ENCODE measurements around the gene COMMD9. TPM values are rescaled to one million over a fixed set of nuclear protein-coding genes. Genes with fewer than 3 reads are reported as not detected.

COMMD9 gene
- total RNA-seq, 1 experiment from 2014 or later = 124 TPM

DNA sequence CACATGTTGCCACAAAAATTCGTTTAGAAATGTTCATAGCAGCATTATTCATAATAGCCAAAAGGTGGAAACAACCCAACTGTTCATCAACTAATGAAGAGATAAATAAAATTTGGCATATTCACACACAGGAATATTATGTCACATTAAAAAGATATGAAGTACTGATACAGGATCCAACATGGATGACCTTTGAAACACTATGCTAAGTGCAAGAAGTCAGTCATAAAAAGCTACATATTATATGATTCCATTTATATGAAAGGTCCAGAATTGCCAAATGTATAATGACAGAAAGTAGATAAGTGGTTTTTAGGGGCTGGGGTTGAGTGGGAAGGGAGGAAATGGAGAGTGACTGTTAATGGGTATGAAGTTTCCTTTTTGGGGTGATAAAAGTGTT is 15.8 kb upstream of the COMMD9 start:
- in situ Hi-C loops (cut with HindIII; ENCODE audit: low pct_unique_long_range_greater_than_20kb, low sequenced_read_pairs) = no loop called here
- DNase-seq (ENCODE audit: low read depth, low spot score) = no peak

DNA sequence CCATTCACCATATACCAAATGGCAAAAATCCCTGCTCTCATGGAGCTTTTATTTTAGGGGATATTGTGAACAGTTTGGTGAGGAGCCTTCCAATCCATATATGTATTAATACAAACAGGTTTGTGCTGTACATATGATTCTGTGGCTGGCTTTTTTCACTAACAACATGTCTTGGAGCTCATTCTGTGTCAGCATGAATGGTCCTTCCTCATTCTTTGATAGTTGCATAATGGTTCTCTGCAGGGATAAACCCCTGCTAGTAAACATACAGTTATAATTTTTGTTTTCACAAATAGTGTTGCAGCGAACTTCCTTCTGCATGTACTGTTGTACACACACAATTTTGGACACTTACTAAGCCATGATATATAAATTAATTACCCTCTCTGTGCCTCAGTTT is 15.1 kb upstream of the COMMD9 start:
- in situ Hi-C loops (cut with HindIII; ENCODE audit: low pct_unique_long_range_greater_than_20kb, low sequenced_read_pairs) = no loop called here
- DNase-seq (ENCODE audit: low read depth, low spot score) = no peak

DNA sequence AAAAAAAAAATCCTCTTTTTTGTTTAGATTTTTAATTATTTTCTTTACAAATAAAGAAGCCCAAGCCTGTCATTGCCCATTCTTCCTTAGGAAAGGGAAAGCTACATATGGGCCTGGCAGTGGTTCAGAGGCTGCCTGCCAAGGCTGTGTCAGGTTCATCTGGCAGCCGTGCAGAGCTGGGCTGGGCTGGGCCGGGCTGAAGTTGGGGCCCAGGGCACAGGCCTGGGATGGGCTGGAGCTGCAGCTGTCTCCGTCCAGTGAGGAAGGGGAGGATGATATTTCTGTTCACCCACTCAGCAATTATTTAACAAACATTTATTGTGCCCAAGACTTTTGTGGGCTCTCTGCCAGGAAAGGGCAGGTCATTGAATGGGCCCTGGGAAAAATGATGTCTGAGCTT is 11.4 kb upstream of the COMMD9 start:
- in situ Hi-C loops (cut with HindIII; ENCODE audit: low pct_unique_long_range_greater_than_20kb, low sequenced_read_pairs) = no loop called here

DNA sequence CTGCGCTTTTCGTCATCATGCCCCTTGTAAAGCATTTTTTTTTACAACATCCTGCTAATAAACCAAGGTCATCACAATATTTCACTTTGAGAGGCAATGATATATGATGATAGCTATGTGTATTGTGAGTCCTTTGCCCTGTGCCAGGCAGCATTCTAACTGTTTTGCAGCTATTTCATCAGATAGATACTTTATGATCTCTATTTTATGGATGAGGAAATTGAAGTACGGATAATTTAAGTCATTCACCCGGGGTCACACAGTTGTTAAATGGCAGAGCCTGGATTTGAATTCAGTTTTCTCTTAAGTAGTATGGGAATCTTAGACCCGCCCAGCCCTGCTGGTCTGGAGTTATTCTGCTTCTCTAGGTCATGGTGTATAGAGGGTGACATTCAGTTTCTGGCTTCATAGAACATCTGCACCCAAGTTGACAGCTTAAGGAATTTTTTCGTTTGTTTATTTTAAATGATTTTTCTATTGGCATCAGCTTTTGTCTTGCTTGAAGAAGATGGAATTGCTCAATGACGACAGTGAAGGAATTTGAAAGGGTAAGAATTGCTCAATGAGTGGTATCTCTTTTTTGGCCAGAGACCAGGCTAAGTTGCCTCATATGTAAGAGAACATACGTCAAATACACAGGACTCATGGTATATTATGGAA is 7.8 kb upstream of the COMMD9 start:
- in situ Hi-C loops (cut with HindIII; ENCODE audit: low pct_unique_long_range_greater_than_20kb, low sequenced_read_pairs) = loop anchor here (5.0 to 10.0 kb wide), 2 partner anchors 45 to 188 kb away; no protein-coding TSS in a partner anchor
- DNase-seq (ENCODE audit: low read depth, low spot score) = no peak

More for the DNA sequence above, 11.4 kb upstream of the COMMD9 start:
- DNase-seq (ENCODE audit: low read depth, low spot score) = no peak

DNA sequence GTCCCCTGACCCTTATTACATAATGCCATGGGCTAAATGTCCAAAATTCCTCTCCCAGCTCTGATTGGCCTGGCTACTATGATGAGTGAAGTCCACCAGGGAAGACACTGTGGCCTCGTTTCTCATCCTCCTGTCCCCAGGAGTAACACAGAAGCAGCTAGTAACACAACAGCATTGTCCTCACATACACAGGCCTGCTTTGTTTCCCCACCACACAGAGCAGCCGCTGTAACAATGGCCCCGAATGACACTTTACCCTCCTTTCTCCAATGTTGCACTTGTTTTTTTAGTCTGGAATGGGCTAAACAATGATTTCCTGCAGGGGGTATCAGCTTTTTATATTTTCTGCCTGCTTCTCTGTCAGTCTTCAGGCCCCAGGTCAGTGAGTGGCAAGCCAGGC is 6.7 kb upstream of the COMMD9 start, which contains the start of gene PRR5L:
Gene PRR5L, plus strand, starts transcription at position 363 of the 400 bp plus-strand sequence. CDS start 104,834 bp downstream, outside the sequence.
- DNase-seq (ENCODE audit: low read depth, low spot score) = peak; percentile 8
- in situ Hi-C loops (cut with HindIII; ENCODE audit: low pct_unique_long_range_greater_than_20kb, low sequenced_read_pairs) = loop anchor here (5.0 to 10.0 kb wide), 2 partner anchors 46 to 189 kb away; no protein-coding TSS in a partner anchor

DNA sequence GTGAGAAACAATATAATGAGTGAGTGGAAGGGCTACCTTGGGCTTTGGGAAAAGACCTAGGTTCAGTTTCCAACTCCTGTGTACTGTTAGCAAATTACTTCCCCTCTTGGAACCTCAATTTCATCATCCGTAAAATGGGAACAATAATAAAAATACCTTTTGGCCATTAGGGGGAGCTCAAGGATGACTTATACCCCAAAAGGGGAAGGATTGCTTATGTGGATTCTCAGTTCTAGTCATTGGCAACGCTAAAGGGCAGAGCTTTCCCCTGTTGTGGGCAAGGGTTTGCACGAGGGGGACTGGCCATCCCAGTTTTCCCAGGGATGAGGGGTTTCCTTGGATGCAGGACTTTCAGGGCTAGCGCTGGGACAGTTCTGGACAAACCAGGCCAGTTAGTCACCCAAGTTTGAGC is 3.1 kb upstream of the COMMD9 start:
- in situ Hi-C loops (cut with HindIII; ENCODE audit: low pct_unique_long_range_greater_than_20kb, low sequenced_read_pairs) = loop anchor here (10.0 kb wide), 1 partner anchor 192 kb away; no protein-coding TSS in a partner anchor
- peak; percentile 67 for DNase-seq (ENCODE audit: low read depth, low spot score)

DNA sequence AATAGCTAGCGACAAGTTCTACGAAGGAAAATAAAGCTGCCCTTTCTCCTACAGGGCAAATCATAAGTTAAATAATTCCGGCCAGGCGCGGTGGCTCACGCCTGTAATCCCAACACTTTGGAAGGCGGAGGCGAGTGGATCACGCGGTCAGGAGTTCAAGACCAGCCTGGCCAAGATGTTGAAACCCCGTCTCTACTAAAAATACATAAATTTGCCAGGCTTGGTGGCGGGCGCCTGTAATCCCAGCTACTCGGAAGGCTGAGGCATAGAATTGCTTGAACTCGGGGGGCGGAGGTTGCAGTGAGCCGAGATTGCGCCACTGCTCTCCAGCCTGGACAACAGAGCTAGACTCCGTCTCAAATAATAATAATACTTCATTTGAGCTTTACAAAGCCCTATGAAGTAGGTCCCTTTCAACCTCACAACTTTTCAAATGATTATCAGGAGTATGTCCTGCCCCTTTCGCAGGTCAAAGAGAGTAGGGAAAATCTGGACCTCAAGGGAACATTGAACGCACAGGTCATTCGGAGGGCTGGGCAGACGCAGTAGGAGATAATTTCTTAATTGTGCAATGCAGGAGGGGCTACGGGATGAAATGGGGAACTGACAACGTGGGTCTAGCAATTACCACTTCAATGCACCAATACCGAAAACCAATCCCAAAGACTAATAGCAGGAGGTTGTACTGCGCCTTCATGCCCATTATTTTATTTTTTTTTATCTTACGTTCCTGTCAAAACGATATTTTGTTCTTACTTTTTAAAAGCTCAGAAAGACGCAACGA is 590 bp downstream of the COMMD9 start:
- peak; percentile 20 for DNase-seq (ENCODE audit: low read depth, low spot score)
- in situ Hi-C loops (cut with HindIII; ENCODE audit: low pct_unique_long_range_greater_than_20kb, low sequenced_read_pairs) = no loop called here

DNA sequence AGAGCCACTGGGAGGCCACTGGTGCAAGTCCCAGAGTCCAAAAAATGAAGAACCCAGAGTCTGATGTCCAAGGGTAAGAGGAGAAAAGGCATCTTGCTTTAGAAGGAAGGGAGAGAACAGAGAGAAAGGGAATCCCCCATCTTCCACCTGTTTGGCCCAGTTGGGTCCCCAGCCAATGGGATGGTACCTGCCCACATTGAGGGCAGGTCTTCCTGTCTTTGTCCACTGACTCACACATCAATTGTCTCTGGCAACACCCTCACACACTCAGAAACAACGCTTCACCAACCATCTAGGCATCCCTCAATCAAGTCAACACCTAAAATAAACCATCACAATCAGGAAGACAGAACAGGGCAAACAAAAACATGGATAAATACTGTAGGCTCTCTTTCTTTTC is 6.3 kb downstream of the COMMD9 start:
- in situ Hi-C loops (cut with HindIII; ENCODE audit: low pct_unique_long_range_greater_than_20kb, low sequenced_read_pairs) = no loop called here
- no peak for DNase-seq (ENCODE audit: low read depth, low spot score)

DNA sequence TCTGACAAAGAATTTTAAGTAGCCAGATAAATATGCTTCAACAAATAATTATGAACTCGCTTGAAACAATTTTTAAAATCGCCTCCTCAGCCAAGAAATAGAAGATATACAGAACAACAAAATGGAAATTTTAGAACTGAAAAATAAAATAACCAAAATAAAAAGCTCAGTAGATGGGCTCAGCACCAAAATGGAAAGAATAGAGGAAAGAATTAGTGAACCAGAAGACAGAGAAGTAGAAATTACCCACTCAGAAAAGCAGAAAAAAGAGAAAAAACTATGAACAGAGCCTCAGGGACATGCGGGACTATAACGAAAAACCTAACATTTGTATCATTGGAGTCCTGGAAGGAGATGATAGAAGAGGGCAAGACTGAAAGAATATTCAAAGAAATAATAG is 7.4 kb downstream of the COMMD9 start:
- in situ Hi-C loops (cut with HindIII; ENCODE audit: low pct_unique_long_range_greater_than_20kb, low sequenced_read_pairs) = no loop called here
- no peak for DNase-seq (ENCODE audit: low read depth, low spot score)

DNA sequence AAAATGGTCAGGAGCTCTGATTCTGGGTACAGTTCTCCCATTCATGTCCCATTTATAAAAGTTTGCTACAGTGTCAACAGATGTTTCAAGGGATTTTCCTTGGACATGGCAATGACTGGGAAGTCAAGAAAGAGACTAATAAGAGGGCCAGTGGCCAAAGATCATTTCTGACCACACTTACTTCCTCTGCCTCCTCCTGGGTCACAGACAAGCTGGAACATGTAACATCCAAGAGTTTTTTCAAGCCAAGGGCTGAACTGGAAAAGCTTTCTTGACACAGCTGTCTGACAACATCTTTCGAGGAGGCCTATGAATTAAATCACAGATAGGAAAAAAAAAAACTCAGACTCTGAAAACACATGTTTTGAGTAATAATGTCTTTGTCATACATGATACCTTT is 8.7 kb downstream of the COMMD9 start:
- no peak for DNase-seq (ENCODE audit: low read depth, low spot score)
- in situ Hi-C loops (cut with HindIII; ENCODE audit: low pct_unique_long_range_greater_than_20kb, low sequenced_read_pairs) = no loop called here

DNA sequence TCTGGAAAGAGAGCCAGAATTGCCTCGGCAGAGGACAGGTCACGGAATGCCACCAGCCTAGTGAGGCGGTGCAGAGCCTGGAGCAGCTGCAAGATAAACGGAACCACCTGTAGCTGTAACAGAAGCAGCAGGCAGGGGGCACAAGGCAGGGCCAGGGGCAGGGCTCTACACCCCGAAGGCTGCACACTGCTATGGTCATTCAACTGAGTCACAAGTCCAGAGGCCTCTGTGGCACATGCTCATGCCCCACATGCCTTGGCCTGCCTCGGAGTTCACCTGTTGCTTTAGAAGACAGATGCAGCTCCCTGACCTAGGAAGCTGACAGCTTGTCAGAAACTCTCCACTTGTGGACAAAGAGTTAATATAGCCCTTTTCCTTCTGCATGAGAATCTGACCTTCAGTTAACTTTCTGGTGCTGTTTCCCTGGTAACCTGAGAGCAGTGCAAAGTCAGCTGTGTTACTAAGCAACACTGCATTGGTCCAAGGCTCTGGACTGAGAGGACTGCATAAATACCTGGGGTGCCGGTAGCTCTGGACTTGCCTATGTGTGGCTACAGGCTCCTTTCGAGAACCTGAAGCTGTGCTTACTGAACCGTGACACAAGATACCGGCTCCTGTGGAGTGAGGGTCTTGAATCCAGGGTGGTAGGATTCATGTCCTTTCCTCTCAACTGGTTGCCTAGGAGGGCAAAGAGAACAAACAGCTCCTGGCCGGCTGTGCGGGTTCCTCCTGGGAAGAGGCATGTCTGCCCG is 10.5 kb downstream of the COMMD9 start:
- no peak for DNase-seq (ENCODE audit: low read depth, low spot score)
- in situ Hi-C loops (cut with HindIII; ENCODE audit: low pct_unique_long_range_greater_than_20kb, low sequenced_read_pairs) = no loop called here

DNA sequence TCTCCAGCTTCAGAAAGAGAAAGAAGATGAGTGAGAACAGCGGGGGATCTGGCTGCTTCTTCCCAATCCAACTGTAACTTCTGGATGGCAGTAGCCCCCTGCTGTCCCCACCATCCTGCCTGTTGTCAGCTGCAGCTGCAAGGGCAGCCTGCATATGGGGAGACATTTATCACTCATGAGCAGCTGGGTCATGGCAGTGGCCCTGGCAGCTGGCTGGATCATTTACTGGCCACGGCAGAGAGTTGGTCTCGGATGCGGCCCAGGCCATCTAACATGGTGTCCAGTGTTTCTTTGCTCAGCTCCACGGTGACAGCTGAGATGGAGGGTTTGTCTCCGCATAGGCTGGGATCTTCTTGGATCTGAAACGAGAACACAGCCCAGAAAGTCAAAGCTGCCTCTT is 14.8 kb downstream of the COMMD9 start:
- in situ Hi-C loops (cut with HindIII; ENCODE audit: low pct_unique_long_range_greater_than_20kb, low sequenced_read_pairs) = no loop called here
- DNase-seq (ENCODE audit: low read depth, low spot score) = no peak

DNA sequence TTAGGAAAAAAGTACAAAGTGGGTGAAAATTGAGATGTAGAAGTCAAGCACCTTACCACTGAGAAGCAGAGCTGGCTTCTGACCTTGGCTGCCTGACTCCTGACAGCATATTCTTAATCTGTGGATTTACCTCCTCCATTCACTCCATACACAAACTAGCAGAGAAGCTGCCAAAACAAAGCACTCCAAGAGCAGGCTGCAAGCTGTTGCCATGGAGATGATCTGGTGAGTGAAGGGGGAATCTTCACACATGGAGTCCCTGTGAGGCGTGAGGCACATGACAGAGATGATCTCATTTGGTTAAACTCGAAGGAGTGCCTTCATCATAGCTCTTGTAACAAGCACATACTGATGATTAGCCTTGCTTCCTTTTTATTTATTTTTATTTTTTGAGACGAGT is 16.1 kb downstream of the COMMD9 start:
- in situ Hi-C loops (cut with HindIII; ENCODE audit: low pct_unique_long_range_greater_than_20kb, low sequenced_read_pairs) = no loop called here
- DNase-seq (ENCODE audit: low read depth, low spot score) = no peak

DNA sequence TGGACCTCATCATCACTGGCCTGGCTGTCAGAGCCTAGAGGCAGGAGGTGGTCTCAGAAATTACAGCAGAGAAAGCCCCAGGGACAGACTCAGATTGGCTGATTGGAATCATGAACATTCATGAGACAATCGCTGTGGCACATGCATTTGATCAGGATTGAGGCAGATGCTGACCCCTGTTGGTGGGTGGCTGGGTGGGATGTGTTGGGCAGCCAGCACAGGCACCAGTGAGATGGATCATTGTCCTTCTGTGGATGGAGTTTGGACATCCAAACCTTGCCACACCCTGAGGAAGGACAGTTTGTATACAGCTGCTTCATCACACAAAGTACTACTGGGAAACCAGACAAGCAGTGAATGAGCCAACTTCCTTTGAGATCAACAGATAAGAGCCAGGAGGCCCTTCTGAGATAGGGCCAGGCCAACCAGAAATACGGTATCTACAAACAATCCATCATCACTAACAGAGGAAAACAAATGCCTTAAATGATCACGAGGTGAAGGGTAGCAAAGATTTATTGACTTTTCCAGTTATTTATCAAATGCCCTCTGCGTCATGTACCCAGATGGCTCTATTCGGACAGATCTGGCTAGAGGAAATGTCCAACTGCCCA is 17.3 kb downstream of the COMMD9 start:
- DNase-seq (ENCODE audit: low read depth, low spot score) = no peak
- in situ Hi-C loops (cut with HindIII; ENCODE audit: low pct_unique_long_range_greater_than_20kb, low sequenced_read_pairs) = no loop called here

DNA sequence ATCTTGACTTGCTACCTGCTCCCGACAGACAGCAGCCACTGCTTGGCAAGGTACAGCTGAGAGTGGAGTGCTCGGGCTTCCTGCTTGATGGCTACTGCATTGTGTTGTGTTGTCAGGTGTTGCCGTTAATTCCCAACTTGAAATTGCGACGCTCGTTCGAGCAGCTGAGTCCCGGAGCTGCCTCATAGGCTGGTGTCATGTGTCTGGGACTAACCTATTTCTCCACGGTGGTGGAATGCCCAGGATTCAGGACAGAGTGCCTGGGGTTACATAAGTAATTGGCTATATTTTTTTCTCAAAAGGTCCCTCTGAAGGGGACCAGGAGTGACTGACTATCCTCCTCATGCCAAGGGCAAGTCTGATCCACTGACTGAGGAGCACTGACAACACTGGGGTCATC is 18.5 kb downstream of the COMMD9 start:
- no peak for DNase-seq (ENCODE audit: low read depth, low spot score)
- in situ Hi-C loops (cut with HindIII; ENCODE audit: low pct_unique_long_range_greater_than_20kb, low sequenced_read_pairs) = no loop called here

DNA sequence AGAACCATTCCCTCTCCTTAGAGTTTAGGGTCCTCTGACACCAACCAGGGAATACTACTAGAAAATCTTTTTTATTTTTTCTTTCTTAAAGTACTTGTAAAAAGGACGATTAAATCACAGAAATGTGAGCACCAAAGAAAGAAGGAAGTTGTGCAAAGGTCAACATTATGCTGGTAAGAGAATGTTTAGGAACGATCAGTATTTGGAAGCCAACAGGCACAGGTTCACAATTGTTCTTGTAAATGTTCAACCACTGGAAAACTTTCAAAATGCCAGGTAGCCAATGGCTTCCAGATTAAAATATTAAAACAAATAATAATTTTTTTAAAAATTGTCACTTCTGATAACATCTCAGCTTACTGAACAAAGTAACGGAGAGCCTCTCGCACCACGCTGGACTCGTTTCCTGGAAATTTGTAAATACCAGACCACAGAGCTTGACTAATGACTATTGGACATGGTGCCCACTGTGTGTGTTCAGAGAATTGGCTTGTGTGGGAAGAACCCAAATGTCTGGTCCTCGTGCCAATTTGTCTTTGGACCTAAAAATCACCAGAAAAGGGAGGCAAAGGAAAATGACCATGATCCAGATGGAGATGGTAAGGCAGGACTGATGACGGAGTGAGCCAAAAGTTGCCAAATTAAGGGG is 20.8 kb downstream of the COMMD9 start:
- no peak for DNase-seq (ENCODE audit: low read depth, low spot score)
- in situ Hi-C loops (cut with HindIII; ENCODE audit: low pct_unique_long_range_greater_than_20kb, low sequenced_read_pairs) = no loop called here

DNA sequence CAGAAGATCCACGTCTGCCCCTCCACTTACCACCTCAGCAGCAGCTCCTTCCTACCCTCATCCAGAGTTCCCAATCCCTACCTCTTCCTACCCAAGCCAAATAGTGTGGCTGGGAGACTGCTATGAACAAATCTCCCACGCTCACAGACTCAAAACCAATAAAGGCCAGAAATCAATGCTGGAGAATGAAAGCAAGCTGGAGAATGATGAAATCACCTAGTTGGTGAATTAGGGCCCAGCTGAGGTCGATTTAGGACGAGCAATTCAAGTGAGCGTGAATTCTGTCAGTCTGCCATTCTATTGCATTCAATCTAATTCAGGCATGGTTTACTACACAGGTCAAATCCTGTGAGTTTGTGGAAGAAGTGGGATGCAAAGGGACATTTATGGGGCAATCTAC is 22.5 kb downstream of the COMMD9 start:
- in situ Hi-C loops (cut with HindIII; ENCODE audit: low pct_unique_long_range_greater_than_20kb, low sequenced_read_pairs) = no loop called here
- DNase-seq (ENCODE audit: low read depth, low spot score) = no peak
